Osteoblast (primary cell): ENCODE measurements around the gene ADCYAP1R1. TPM values are rescaled to one million over a fixed set of nuclear protein-coding genes. Genes with fewer than 3 reads are reported as not detected.

Experiments
- DNase-seq: peaks from one replicate; pipeline ENCODE4 v3.0.0; 2011; ENCODE audit warnings: low spot score, mixed read lengths; ENCODE audit not compliant: insufficient read length; ENCODE audit errors: missing footprints
- H2AFZ ChIP-seq: 2 replicates; pipeline ENCODE4 v1.6.0; 2011; ENCODE audit warnings: mild to moderate bottlenecking, low read length
- H3K27ac ChIP-seq: 2 replicates; pipeline ENCODE4 v1.5.1; 2011; ENCODE audit warnings: mild to moderate bottlenecking, low read depth, low read length, moderate library complexity
- H3K27me3 ChIP-seq: 2 replicates; pipeline ENCODE4 v1.6.0; 2012; ENCODE audit warnings: mild to moderate bottlenecking, control low read depth, inconsistent platforms, low read length, moderate library complexity; ENCODE audit not compliant: insufficient read depth
- H3K36me3 ChIP-seq: 2 replicates; pipeline ENCODE4 v1.5.1; 2011; ENCODE audit warnings: mild to moderate bottlenecking, low read length, control low read depth, moderate library complexity; ENCODE audit not compliant: insufficient read depth
- H3K4me1 ChIP-seq: 2 replicates; pipeline ENCODE4 v1.5.1; 2011; ENCODE audit warnings: mild to moderate bottlenecking, low read length, control low read depth, moderate library complexity; ENCODE audit not compliant: insufficient read depth
- H3K4me2 ChIP-seq: 2 replicates; pipeline ENCODE4 v1.6.0; 2011; ENCODE audit warnings: mild to moderate bottlenecking, low read length; ENCODE audit not compliant: insufficient read depth
- H3K4me3 ChIP-seq: fragments of 200-600 bp; sonication (generic); 3 replicates; pipeline ENCODE4 v1.5.1; 2012; ENCODE audit warnings: mild to moderate bottlenecking, low read length, inconsistent platforms; ENCODE audit not compliant: insufficient read depth
- H3K79me2 ChIP-seq: 2 replicates; pipeline ENCODE4 v1.6.0; 2012; ENCODE audit warnings: mild to moderate bottlenecking, low read length, control low read depth, inconsistent platforms; ENCODE audit not compliant: insufficient read depth
- H3K9me3 ChIP-seq: 2 replicates; pipeline ENCODE4 v1.5.1; 2011; ENCODE audit warnings: low read depth, low read length, control low read depth
- H4K20me1 ChIP-seq: 2 replicates; pipeline ENCODE4 v1.6.0; 2012; ENCODE audit warnings: mild to moderate bottlenecking, low read length, control low read depth; ENCODE audit not compliant: insufficient read depth
- CTCF ChIP-seq: IDR thresholded peaks from 2 replicates; pipeline ENCODE4 v1.5.1; 2011; ENCODE audit warnings: mild to moderate bottlenecking, low read depth, low read length, moderate library complexity; ENCODE audit errors: extremely low read depth
- total RNA-seq: library from RNA; depleted of rRNA; stranded (reverse); fragments of >200 nt; gene quantifications from 2 replicates; pipeline ENCODE4 v1.2.3, GENCODE V29; 2012

The ADCYAP1R1 gene
- total RNA-seq, 1 donor: not detected

DNA sequence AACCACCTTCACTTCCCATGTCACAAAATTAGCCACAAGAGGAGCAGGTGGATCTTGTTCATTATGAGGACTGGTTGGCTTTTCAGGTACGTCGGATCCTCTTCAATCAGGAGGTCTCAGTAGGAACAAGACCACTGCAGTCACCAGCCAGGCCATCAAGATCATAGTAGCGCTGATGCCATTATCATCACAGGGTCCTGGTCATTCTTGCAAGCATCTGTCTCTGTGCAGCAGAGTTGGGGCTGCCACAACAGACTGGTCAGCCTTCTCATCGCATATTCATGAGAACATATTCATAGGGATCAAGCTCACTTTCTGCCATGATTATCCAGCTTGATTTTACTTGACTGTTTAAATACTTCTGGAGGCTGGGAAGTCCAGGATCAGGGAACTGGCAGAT, 67.1 kb downstream of the ADCYAP1R1 start:
- Histone ChIP-seq H3K36me3 (no peaks in the 10 kb centered on the region), H3K27ac (no peak overlapping the region), H3K4me3 (no peak overlapping the region), H3K9me3 (no peaks in the 10 kb centered on the region), H2AFZ (no peak overlapping the region), H4K20me1 (no peaks in the 10 kb centered on the region), H3K4me2 (no peak overlapping the region), H3K79me2 (no peaks in the 10 kb centered on the region), H3K4me1 (no peaks in the 10 kb centered on the region), H3K27me3 (no peaks in the 10 kb centered on the region)
- TF ChIP-seq CTCF: no peak
- no peak for DNase-seq

DNA sequence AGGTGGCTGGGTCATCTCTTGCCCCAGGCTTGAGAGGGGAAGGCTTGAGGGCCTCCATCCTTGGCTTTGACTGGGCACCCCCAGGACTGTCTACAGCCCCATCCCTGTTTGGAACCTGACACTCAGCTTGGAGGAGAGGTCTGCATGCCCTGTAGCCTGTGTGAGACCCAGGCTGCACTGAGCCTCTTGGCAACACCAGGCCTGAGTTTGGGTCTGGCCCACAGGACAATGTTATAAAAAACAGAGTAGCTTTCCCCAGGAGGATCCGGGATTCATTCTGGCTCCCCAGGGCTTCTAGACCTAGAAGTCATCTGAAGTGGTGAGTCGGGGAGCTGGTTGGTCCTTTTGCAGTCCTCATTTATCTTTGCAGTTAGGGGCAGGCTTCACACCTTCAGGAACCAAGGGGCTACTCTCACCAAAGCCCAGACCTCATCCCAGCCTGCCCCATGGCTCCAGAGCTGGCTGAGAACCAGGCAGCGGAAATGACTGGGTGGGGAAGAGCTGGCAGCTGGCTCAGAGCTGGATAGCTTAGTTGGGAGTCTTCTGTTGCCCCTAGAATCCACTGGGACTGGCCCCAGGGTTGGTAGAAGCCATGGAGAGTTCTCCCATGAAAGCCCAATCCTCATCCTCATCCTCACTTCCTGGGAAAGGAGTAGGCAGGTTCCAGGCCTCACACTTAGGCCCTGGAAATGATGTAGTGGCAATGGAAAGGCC, 68.8 kb downstream of the ADCYAP1R1 start:
- H3K27me3 ChIP-seq: peaks cover 3% of the 10 kb centered on the region
- no peak overlapping the region for H3K4me2 ChIP-seq
- TF ChIP-seq CTCF: no peak
- no peak overlapping the region for H3K4me3 ChIP-seq
- no peak overlapping the region for H3K27ac ChIP-seq
- H3K9me3 ChIP-seq: no peaks in the 10 kb centered on the region
- DNase-seq: no peak
- no peaks in the 10 kb centered on the region for H3K79me2 ChIP-seq
- H2AFZ ChIP-seq: no peak overlapping the region
- H4K20me1 ChIP-seq: no peaks in the 10 kb centered on the region
- H3K4me1 ChIP-seq: no peaks in the 10 kb centered on the region
- H3K36me3 ChIP-seq: no peaks in the 10 kb centered on the region

DNA sequence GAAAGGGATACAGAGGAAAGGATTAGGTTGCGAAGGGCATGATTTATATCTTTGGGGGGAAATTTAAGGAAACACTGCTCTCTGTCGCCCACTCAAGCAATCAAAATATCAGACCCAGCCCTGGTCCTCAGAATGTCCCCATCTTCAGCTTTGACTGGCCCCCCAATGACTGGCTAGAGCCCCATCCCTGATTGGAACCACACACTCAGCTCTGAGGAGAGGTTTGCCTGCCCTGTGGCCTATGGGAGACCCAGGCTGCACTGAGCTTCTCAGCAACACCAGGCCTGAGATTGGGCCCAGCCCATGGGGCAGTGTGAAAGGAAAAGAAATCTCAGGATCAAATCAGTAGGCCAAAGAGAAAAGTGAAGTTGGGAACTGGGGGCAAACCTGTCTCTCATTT, 69.5 kb downstream of the ADCYAP1R1 start:
- Histone ChIP-seq H3K27me3 (peaks cover 3% of the 10 kb centered on the region), H3K9me3 (no peaks in the 10 kb centered on the region), H3K4me3 (no peak overlapping the region), H2AFZ (no peak overlapping the region), H3K4me2 (no peak overlapping the region), H3K79me2 (no peaks in the 10 kb centered on the region), H4K20me1 (no peaks in the 10 kb centered on the region), H3K36me3 (no peaks in the 10 kb centered on the region), H3K4me1 (no peaks in the 10 kb centered on the region), H3K27ac (no peak overlapping the region)
- no peak for TF ChIP-seq CTCF
- no peak for DNase-seq

DNA sequence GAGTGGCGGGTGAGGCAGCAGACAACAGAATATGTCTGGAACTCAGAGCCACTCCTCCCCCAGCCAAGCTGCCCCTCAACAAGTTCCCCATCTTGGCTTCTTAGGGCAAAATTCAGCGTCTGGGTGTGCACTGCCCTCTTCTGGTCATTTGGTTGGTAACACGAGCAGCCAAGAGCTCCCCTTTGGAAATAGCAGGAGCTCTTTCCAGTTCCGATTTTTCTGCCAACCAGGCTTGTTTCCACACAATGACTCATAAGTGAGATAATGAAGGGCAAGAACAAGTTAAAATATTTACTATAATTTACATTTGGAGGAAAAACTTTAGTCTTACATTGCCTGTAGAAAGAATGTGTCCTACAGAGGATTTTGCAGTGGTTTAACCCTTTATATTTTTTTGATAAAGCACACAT, 70.5 kb downstream of the ADCYAP1R1 start:
- no peaks in the 10 kb centered on the region for H3K79me2 ChIP-seq
- no peak for DNase-seq

More for the DNA sequence above, 70.5 kb downstream of the ADCYAP1R1 start:
- no peak overlapping the region for H3K27ac ChIP-seq
- no peak overlapping the region for H2AFZ ChIP-seq
- H3K27me3 ChIP-seq: peaks cover 3% of the 10 kb centered on the region
- H3K36me3 ChIP-seq: no peaks in the 10 kb centered on the region
- no peaks in the 10 kb centered on the region for H4K20me1 ChIP-seq
- H3K9me3 ChIP-seq: no peaks in the 10 kb centered on the region
- no peak overlapping the region for H3K4me2 ChIP-seq
- no peak overlapping the region for H3K4me3 ChIP-seq
- H3K4me1 ChIP-seq: no peaks in the 10 kb centered on the region
- peak; percentile 94 for TF ChIP-seq CTCF
